Transverse colon (tissue), 4 donors: ENCODE measurements around the gene KLF11.

Source experiments
- EP300 ChIP-seq: sonication (generic); formaldehyde crosslinking; IDR thresholded peaks from one replicate; pipeline ENCODE4 v1.6.1; 2017; ENCODE audit warnings: antibody characterized with exemption, low read depth
- POLR2A ChIP-seq: fragments of 450-650 bp; IDR thresholded peaks from one replicate; pipeline ENCODE4 v1.6.1; 2016; ENCODE audit warnings: antibody characterized with exemption, mild to moderate bottlenecking, moderate library complexity
- POLR2AphosphoS5 ChIP-seq, 3 donors: sonication (generic); formaldehyde crosslinking; IDR thresholded peaks; one replicate each; pipeline ENCODE4 v1.6.1; 2016; ENCODE audit warnings: antibody characterized with exemption in 3 of 3
- TF ChIP-seq, protein P1 (sequence below), 5 experiments: fragments of 200-600 bp in 3 of 5; fragments of 450-650 bp in 2 of 5; sonication (generic) in 3 of 5; IDR thresholded peaks; 1 replicate in 2 of 5; 2 replicates in 3 of 5; pipeline ENCODE4 v1.5.1; 2016 to 2017; ENCODE audit warnings: antibody characterized with exemption in 5 of 5, inconsistent platforms in 3 of 5, mild to moderate bottlenecking in 2 of 5, moderate library complexity in 1 of 5

DNA sequence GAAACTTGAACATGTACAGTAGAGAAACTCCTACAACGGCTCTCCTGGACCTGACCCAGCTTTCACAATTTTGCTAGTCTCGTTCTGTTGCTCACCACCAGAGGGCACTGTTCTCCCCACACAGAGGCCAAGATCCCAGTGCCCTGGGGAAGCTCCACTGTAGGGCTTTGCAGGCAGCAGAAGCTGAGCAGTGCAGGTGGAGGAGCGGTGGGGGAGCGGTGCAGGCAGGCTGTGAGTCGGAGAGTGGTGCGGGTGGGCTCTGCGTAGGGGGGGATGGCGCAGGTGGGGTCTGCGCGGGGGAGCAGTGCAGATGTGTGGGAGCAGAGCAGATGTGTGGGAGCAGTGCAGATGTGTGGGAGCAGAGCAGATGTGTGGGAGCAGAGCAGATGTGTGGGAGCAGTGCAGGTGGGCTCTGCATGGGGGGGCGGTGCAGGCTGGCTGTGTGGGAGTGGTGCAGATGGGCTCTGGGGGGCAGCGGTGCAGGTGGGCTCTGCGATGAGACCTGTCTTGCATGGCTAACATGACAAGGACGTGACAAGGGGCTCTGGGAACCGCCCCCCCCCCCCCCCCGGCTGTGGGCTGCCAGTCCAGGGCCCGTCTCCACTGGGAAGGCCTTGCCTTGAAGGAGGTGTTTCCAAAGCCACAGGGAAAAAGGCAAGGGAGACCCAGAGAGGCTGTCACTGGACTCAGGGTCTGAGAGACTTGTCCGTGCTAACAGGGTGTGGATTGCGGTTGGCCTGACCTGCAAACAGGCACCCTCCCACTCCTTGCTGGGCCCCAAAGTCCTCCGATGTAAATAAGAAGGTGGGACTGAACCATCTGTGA is 29.5 kb downstream of the KLF11 start:
- TF ChIP-seq, protein P1, sequence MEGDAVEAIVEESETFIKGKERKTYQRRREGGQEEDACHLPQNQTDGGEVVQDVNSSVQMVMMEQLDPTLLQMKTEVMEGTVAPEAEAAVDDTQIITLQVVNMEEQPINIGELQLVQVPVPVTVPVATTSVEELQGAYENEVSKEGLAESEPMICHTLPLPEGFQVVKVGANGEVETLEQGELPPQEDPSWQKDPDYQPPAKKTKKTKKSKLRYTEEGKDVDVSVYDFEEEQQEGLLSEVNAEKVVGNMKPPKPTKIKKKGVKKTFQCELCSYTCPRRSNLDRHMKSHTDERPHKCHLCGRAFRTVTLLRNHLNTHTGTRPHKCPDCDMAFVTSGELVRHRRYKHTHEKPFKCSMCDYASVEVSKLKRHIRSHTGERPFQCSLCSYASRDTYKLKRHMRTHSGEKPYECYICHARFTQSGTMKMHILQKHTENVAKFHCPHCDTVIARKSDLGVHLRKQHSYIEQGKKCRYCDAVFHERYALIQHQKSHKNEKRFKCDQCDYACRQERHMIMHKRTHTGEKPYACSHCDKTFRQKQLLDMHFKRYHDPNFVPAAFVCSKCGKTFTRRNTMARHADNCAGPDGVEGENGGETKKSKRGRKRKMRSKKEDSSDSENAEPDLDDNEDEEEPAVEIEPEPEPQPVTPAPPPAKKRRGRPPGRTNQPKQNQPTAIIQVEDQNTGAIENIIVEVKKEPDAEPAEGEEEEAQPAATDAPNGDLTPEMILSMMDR (IDR thresholded peaks at IDR 0.05): peak; percentile 84 to 92 (median 87)
- TF ChIP-seq POLR2A (no peak), EP300 (no peak), POLR2AphosphoS5 (IDR thresholded peaks at IDR 0.05) (no peak)
